Fibroblast of pulmonary artery (primary cell): ENCODE data around the gene RNF125.

Source experiments
- DNase-seq: peaks from one replicate; pipeline ENCODE4 v3.0.0-alpha.2; 2010; ENCODE audit warnings: low read depth
- H3K4me3 ChIP-seq: replicated peaks from 2 replicates; pipeline ENCODE4 v1.5.1; 2011; ENCODE audit warnings: low read depth, mild to moderate bottlenecking, control low read depth, low read length, moderate library complexity
- CTCF ChIP-seq: IDR thresholded peaks from 2 replicates; pipeline ENCODE4 v1.5.1; 2011; ENCODE audit warnings: mild to moderate bottlenecking, control low read depth, low read length, inconsistent platforms; ENCODE audit errors: missing control alignments

Gene RNF125

DNA sequence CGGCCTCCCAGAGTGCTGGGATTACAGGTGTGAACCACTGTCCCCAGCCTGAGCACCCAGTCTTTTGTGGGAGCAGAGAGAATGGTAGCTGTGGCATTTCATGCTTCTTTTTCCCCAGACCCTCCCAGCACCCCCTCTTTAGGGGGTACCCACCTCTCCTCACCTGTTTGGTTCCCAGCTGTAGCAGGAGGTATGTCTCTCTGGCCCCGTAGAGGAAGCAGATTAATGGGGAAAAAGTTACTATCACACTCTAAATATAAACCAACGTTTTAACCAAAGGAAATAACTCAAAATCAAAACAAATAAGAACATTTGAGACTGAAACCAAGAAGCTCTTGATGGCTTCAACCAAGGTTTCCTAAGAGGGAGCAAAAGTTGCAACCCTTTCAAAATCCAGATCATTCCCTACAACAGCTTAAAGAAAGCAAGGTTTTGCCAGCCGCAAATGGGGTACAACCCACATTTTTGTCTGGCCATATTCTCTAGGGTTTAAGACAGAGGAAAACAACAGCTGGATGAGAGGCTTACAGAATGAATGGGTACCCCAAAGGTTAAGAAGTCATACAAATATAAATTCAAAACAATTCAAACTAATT lies 8.0 kb downstream of the RNF125 start:
- H3K4me3 ChIP-seq, result no peak overlapping the region
- TF ChIP-seq CTCF, result no peak
- DNase-seq, result no peak

GRCh38 chr18:32029558-32029957 lies 10.9 kb downstream of the RNF125 start:
- TF ChIP-seq CTCF, result no peak

DNA sequence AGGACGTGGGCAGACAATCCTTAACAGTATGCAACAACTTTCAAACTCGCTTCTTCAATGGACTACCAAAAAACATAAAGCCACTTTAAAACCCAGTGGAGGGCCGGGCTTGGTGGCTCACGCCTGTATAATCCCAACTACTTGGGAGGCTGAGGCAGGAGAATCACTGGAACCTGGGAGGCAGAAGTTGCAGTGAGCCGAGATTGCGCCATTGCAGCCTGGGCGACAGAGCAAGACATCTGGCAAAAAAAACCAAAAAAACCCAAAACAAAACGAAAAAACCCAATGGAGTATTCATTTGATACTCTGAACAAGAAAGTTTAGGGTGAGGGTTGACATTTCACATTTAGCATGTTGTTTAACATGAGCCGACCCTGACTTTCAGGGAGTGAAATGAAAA lies 14.0 kb downstream of the RNF125 start:
- TF ChIP-seq CTCF, result no peak
- DNase-seq, result no peak
- H3K4me3 ChIP-seq, result no peak overlapping the region

More at GRCh38 chr18:32029558-32029957, 10.9 kb downstream of the RNF125 start:
- no peak for DNase-seq
- H3K4me3 ChIP-seq, result no peak overlapping the region

GRCh38 chr18:32036506-32037180 lies 18.0 kb downstream of the RNF125 start:
- TF ChIP-seq CTCF, result no peak
- no peak overlapping the region for H3K4me3 ChIP-seq
- no peak for DNase-seq

- no peak for TF ChIP-seq CTCF
- no peak overlapping the region for H3K4me3 ChIP-seq
- no peak for DNase-seq
Measured at GRCh38 chr18:32037616-32038015, 19.0 kb downstream of the RNF125 start.

DNA sequence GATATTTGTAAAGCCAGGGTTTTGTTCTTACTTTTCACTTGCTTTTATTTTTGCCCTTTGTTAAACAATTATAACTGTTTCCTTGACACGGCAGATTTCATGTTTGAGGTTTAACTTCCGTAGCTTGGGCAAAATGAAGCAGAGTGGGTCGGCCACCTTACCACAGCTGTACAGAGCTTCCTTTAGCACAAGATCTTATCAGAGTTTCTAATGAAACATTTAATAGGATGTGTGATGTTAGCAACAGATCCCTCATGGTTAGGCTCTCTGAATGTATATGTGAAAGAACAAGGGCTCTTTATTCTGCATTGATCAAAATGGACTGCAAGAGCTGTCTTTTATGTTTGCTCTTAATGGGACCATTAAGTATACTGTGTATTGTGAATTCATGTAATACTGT lies 22.3 kb downstream of the RNF125 start:
- H3K4me3 ChIP-seq, result no peak overlapping the region
- TF ChIP-seq CTCF, result no peak
- no peak for DNase-seq

- no peak for DNase-seq
- TF ChIP-seq CTCF, result no peak
- H3K4me3 ChIP-seq, result no peak overlapping the region
Measured at GRCh38 chr18:32042337-32042736, 23.7 kb downstream of the RNF125 start.
